ENCODE results near the gene DNAJA2. TPM values are rescaled to one million over a fixed set of nuclear protein-coding genes. Genes with fewer than 3 reads are reported as not detected.

The DNAJA2 gene
- total and polyA plus RNA-seq, 2 of the 8 experiments (the other 6 are each of a cell fraction or from before 2014, with no cell fraction given), result 9.4 to 93.8 TPM

DNA sequence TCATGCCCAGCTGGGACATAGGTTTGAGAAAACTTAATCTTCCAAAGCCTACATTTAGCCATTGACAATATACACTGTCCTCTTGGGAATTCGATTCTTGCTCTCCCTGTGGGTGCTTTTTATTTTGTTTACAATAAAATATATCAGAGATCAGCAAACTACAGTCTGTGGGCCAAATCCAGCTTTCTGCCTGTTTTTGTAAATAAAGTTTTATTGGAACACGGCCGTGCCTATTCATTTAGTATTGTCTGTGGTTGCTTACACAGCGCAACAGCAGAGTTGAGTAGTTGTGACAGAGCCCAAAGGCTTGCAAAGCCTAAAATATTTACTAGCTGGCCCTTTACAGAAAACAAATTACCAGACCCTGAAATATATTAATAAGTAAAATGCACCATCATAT lies 39.7 kb upstream of the DNAJA2 start (continued):
- TF ChIP-seq CHD7 (IDR thresholded peaks at IDR 0.05; ENCODE audit: insufficient replicate concordance, low read length), result no peak
- no peak for TF ChIP-seq MAFK (IDR thresholded peaks at IDR 0.05; ENCODE audit: low read depth, low read length)
- no peak for TF ChIP-seq CEBPB (IDR thresholded peaks at IDR 0.05; ENCODE audit: low read depth, low read length)

Data from H1 (cell line).